GM18499 (cell line): ENCODE results near the gene USP31.
"Not testable (repeated sequence)": the region's sequence is repeated elsewhere in the genome, so short reads cannot be mapped to it uniquely, and the experiment has no call there.

ENCODE experiments used
- ATAC-seq: cut with Tn5 transposase; IDR thresholded peaks from one replicate; pipeline ENCODE4 v1.9.1; 2021; ENCODE audit warnings: moderate number of reproducible peaks; ENCODE audit not compliant: insufficient read depth, unreplicated experiment

Gene USP31

GRCh38 chr16:23103603-23104002 is 45.6 kb downstream of the USP31 start:
- no peak for ATAC-seq

DNA sequence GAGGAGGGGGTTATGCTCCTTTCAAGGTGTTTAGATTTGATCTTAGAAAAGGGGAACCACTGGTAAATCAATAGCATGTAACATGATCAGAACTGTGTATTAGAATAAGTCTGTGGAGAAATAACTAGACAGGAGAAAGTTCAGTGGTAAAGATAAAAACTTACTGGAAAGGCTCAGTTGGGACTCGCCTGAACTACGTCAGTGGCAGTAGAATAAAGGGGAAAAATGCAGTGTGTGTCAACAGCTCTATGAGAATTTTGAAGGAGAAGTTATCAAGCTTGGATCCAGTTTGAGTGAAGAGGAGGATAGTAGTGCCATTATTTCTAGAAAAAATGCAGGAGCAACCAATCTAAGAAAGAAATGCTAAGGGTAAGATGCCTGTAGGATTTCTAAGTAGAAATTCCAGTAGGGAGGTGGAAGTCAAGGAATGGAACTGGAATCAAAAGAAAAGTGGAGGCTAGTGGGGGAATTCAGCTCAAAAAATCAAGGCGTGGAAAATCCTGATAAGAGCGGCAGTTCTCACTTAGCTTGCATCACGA is 48.2 kb downstream of the USP31 start:
- ATAC-seq, result no peak

GRCh38 chr16:23096450-23096849 is 52.8 kb downstream of the USP31 start:
- ATAC-seq, result not testable (repeated sequence)

DNA sequence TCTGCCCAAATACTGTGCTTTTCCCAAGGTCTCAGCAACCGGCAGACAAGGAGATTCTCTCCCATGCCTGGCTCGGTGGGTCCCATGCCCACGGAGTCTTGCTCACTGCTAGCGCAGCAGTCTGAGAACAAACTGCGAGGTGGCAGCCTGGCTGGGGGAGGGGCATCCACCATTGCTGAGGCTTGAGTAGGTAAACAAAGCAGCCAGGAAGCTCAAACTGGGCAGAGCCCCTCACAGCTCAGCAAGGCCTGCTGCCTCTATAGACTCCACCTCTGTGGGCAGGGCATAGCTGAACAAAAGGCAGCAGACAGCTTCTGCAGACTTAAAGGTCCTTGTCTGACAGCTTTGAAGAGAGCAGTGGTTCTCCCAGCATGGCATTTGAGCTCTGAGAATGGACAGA is 55.1 kb downstream of the USP31 start:
- not testable (repeated sequence) for ATAC-seq

DNA sequence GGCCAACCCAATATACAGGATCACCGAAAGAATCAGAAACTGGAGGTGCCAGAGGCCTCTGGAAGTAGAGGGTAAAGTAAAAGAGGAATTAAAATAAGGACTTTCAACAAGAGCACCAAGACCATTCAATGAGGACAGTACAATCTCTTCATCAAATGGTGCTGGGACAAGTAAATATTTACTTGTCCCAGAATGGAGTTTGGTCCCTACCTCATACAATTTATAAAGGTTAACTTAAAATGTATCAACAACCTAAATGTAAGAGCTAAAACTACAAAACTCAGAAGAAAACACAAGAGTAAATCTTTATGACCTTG is 56.5 kb downstream of the USP31 start:
- no peak for ATAC-seq

DNA sequence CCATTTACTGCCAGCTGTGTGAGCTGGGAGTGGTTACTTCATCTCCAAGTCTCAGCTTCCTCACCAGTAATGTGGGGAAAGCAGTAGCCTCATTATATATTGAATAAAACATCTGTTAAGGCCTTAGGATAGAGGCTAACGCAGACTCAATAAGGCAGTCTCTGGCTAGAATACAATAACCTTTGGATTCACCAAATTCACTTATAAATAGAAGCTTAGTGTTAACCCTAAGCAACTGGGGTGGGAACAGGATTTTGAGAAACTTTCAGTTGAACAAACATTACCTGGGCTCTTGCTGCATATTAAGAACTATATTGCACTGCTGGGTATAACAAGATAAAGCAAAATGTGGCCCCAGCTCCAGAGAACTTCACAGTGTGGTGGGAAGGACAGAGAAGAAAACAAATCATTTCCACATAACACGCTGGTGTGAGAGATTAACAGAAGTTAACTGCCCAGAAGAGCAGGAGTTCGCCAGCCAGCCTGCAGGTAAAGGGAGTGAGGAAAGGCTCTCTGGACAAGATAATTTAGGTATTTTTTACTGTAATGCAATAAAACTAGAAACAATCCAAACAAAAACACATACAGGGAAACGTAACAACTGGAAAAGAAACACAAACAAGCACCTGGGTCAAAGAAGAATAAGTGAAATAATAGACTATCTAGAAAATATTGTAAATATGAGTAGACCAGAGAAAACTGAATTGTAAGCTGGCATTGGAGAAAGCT is 57.0 kb downstream of the USP31 start:
- no peak for ATAC-seq

GRCh38 chr16:23089111-23089510 is 60.1 kb downstream of the USP31 start:
- no peak for ATAC-seq

- ATAC-seq, result no peak
These were observed 61.2 kb downstream of the USP31 start for GRCh38 chr16:23088018-23088417.

- ATAC-seq, result no peak
These were observed 63.3 kb downstream of the USP31 start for GRCh38 chr16:23085949-23086348.

DNA sequence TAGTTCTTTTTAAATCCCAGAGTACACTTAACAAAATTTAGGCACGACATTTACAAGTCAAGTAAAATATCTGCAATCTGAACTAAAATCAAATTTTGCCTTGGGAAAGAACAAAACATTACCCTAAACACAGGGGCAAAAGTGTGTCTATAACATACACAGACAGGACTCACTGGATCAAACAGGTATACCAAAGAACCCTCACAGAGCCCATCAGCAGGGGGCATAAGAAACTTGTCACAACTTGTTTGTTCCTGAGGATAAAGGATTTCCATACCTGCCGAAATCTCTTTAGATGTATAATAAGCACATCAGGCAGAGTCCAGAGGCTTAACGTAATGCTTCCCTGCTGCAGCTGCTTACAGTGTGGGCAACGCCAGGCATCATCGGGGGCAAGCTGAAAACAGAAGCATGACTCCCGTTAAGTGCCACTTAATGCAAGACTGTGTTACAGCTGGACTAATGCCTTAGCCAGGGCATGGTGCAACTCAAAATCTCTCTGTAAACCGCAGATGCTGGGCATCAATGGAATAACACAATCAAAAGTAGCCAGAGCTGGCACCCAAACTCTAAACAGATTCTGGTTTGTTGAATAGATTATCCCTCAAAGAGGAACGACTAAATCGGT is 67.0 kb downstream of the USP31 start:
- no peak for ATAC-seq

- no peak for ATAC-seq
These were observed 67.6 kb downstream of the USP31 start for GRCh38 chr16:23081675-23082119.

- ATAC-seq, result no peak
These were observed 68.5 kb downstream of the USP31 start for GRCh38 chr16:23080747-23081146.

- ATAC-seq, result no peak
These were observed 68.9 kb downstream of the USP31 start for GRCh38 chr16:23080329-23080728.

DNA sequence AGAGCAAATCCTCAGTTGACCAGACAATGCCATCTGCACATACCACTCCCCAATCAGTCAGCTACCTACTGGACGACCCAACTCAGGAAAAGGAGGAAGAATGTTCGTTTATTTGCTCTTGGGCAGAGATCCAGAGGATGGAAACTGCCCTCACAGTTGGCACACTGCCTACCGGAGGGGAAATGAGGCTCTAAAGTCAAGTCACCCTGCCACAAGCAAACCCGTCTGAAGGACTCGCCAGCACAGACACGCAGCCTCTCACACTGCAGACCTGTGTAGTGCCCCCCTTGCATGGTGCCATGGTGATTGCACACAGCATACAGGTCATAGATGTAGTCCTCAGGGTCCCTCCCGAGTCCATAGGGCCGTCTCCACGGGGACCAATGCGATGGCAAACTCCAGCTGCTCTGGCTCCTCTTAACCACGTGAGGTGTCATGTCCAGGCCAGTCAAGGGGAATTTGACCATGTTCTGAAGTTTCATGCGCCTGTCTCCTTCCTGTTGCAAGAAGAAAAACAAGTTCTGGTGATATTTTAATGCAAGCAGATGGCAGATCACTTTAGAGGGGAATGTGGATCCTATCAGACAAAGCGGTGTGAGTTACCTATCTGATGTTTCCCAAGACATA is 69.5 kb downstream of the USP31 start:
- no peak for ATAC-seq

- ATAC-seq, result no peak
These were observed 74.8 kb downstream of the USP31 start for GRCh38 chr16:23074423-23074822.

DNA sequence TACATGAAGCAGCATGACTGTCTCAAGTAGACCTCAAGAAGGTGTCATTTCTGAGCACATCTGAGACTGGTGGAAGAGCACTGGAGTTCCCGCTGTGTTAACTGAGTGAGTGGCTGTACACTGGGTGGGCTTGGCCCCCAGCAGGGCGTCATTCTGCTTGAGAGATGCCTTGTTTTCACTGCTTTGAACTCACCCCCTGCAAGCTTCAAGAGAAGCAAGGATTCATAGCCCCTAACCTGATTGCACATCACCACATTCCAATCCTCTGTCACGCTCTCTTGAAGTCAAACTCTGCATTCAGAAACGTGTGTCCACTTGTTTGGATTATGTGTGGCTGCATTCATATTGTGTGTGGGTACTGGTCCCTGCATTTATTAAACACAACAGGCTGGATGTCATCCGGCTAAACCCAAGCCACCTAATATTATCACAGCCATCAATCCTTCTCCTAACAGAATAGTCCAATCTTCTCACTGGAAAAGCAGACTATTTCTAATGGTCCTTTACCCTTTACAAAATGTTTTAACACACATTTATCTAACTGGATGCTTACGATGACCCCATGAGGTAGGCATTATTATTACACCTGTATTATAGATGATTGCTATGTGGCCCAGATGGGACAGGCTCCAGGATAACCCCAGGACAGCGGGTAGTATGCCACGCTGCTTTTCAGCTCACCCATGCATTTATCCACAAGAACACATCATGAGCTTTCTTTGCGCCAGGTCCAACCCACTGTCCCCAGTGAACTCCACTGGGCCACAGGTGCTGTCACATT is 76.3 kb downstream of the USP31 start:
- no peak for ATAC-seq

GRCh38 chr16:23072084-23072599 is 77.1 kb downstream of the USP31 start:
- ATAC-seq, result no peak

DNA sequence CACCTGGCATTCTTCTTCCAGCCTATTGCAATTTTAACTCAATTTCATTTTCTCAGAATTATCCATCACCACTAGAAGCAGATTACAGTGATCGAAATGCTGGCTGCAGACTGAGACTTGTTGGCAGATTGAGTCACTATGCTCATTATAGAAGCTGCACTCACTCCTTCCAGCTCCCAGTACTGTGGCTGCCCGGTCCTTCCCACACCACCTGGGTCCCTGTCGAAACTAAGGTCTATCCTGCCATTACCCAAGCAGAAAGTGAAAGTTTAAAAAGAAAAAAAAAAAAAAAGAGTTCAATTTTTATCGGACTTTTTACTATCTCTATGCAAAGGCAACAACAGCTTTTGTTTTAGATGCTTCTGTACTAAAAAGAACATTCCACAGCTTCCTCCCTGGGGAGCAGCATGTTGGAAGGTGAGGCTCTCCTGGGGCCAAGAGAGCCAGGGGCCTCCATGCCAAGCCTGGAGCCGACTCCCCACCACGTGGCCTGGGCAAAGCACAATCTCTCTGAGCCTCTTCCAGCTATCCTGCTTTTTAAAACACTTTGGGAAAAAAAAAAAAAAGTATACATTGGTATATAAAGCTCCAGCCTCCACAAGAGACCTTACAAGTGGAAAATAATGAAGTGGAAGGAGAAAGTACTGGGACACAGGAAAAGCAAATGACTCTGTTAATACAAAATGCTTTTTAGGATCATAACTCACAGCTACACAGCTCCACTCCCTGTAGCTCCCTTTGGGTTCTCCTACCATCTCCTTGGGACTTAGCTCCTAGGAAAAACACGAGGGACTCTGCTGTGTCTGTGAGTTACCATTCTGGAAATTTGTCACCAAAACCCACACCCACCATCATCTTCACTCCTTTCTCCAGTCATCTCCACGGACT is 77.8 kb downstream of the USP31 start:
- no peak for ATAC-seq

DNA sequence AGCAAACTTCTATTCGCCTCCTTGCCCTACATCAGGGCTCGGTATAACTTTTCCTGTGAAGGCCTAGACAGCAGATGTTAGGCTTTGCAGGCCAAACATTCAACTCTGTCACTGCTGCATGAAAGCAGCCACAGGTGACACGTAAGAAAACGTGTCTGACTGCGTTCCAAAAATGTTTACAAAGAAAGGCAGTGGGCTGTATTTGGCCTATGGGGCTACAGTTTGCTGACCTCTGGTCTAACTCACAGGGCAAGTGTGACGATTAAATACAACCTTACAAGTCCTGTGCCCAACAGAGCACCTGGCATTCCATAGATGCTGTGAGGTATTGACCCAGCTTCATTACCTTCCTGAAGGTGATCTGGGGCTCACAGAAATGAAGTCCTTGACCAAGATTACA is 79.4 kb downstream of the USP31 start:
- ATAC-seq, result no peak
